HCT116 (cell line): ENCODE results near the gene CEBPA. TPM values are rescaled to one million over a fixed set of nuclear protein-coding genes. Genes with fewer than 3 reads are reported as not detected.

Experiments
- ATAC-seq: fragments of 200-7000 bp; cut with Tn5 transposase; 2 replicates; pipeline ENCODE4 v1.9.1; 2020; ENCODE audit warnings: mild to moderate bottlenecking, moderate library complexity
- BruUV-seq: library from RNA; stranded (reverse); fragments of 400-500 nt; replicated peaks from 2 replicates; lab custom pipeline; 2021; lab: Mats Ljungman, UMichigan
- CTCF ChIA-PET: fragments of 300-600 bp; sonication (Branson Sonifier 250); formaldehyde crosslinking; loops from one replicate; lab custom pipeline; 2021; ENCODE audit warnings: antibody characterized with exemption; lab: Charles Lee
- POLR2A ChIA-PET: fragments of 300-600, 350-600 bp; sonication (Branson Sonifier 250); formaldehyde crosslinking; loops from one replicate; lab custom pipeline; 2021; ENCODE audit warnings: antibody characterized with exemption; lab: Charles Lee
- RAD21 ChIA-PET, 2 experiments: fragments of 300-600 bp; sonication (Branson Sonifier 250); formaldehyde crosslinking; loops; one replicate each; lab custom pipeline; 2023; ENCODE audit warnings: low total read pairs in 2 of 2; ENCODE audit not compliant: uncharacterized antibody in 2 of 2, unreplicated experiment in 2 of 2, low non-redundant PET in 1 of 2; lab: Charles Lee
- DNase-seq: peaks from one replicate; pipeline ENCODE4 v3.0.0-alpha.2; 2010; ENCODE audit warnings: low read depth, low spot score
- H2AFZ ChIP-seq: fragments of 200-600 bp; shearing (Covaris generic), sonication (generic); 2 replicates; pipeline ENCODE4 v1.6.1; 2017; ENCODE audit warnings: low read depth, mixed run types, mixed read lengths, antibody characterized with exemption, low read length; ENCODE audit not compliant: poor library complexity, severe bottlenecking
- H3K27ac ChIP-seq: 2 replicates; pipeline ENCODE4 v1.5.1; 2012; ENCODE audit warnings: low read depth, low read length
- H3K27me3 ChIP-seq: fragments of 200-600 bp; sonication (generic); 2 replicates; pipeline ENCODE4 v1.6.1; 2016; ENCODE audit warnings: mixed run types, low read length, mixed read lengths; ENCODE audit not compliant: insufficient read depth
- H3K36me3 ChIP-seq, 2 experiments: fragments of 200-500 bp in 1 of 2; fragments of 200-600 bp in 1 of 2; sonication (Bioruptor generic) in 1 of 2; sonication (generic) in 1 of 2; 2 replicates each; pipeline versions ENCODE4 v1.5.1 to v1.6.1; 2014 to 2016; ENCODE audit warnings: low read length in 2 of 2, inconsistent platforms in 1 of 2, mixed read lengths in 1 of 2, mixed run types in 1 of 2; ENCODE audit not compliant: insufficient read depth in 2 of 2, control insufficient read depth in 1 of 2
- H3K4me1 ChIP-seq, 2 experiments: fragments of 200-600 bp in 1 of 2; sonication (generic) in 1 of 2; 2 replicates each; pipeline versions ENCODE4 v1.5.1 to v1.6.1; 2012 to 2017; ENCODE audit warnings: low read length in 2 of 2, inconsistent platforms in 1 of 2, mild to moderate bottlenecking in 1 of 2, mixed read lengths in 1 of 2, mixed run types in 1 of 2, moderate library complexity in 1 of 2; ENCODE audit not compliant: insufficient read depth in 2 of 2, control insufficient read depth in 1 of 2
- H3K4me2 ChIP-seq: fragments of 200-600 bp; sonication (generic); 2 replicates; pipeline ENCODE4 v1.6.1; 2017; ENCODE audit warnings: mixed run types, low read length, mixed read lengths
- H3K4me3 ChIP-seq, 2 experiments: fragments of 200-600 bp in 1 of 2; sonication (generic) in 1 of 2; replicated peaks in 1 of 2; 2 replicates each; pipeline ENCODE4 v1.5.1; 2011 to 2016; ENCODE audit warnings: low read length in 2 of 2, control low read depth in 1 of 2, low read depth in 1 of 2, mild to moderate bottlenecking in 1 of 2, mixed read lengths in 1 of 2, mixed run types in 1 of 2
- H3K79me2 ChIP-seq: fragments of 200-600 bp; sonication (generic); 2 replicates; pipeline ENCODE4 v1.6.1; 2017; ENCODE audit warnings: mild to moderate bottlenecking, mixed run types, low read length, moderate library complexity, mixed read lengths; ENCODE audit not compliant: insufficient read depth
- H3K9ac ChIP-seq: fragments of 200-600 bp; sonication (generic); 2 replicates; pipeline ENCODE4 v1.6.1; 2016; ENCODE audit warnings: low read length, mixed read lengths
- H3K9me2 ChIP-seq: fragments of 200-600 bp; sonication (generic), shearing (Covaris generic); 2 replicates; pipeline ENCODE4 v1.6.1; 2017; ENCODE audit warnings: mixed run types, mild to moderate bottlenecking, moderate library complexity; ENCODE audit not compliant: insufficient read depth
- H3K9me3 ChIP-seq, 2 experiments: fragments of 200-500 bp in 1 of 2; fragments of 200-600 bp in 1 of 2; sonication (Bioruptor generic) in 1 of 2; sonication (generic) in 1 of 2; 2 replicates each; pipeline ENCODE4 v1.6.1; 2014 to 2017; ENCODE audit warnings: low read length in 2 of 2, mixed read lengths in 2 of 2, inconsistent platforms in 1 of 2, low read depth in 1 of 2, mild to moderate bottlenecking in 1 of 2, mixed run types in 1 of 2, moderate library complexity in 1 of 2; ENCODE audit not compliant: control insufficient read depth in 1 of 2, insufficient read depth in 1 of 2
- H4K20me1 ChIP-seq: fragments of 200-600 bp; sonication (generic), shearing (Covaris generic); 2 replicates; pipeline ENCODE4 v1.6.1; 2017; ENCODE audit warnings: mixed run types, mild to moderate bottlenecking, moderate library complexity; ENCODE audit not compliant: insufficient read depth
- ATF3 ChIP-seq: IDR thresholded peaks from 2 replicates; pipeline ENCODE4 v1.6.1; 2012
- CTCF ChIP-seq, 3 experiments: fragments of 200-600 bp in 1 of 3; sonication (generic) in 1 of 3; IDR thresholded peaks in 2 of 3; conservative IDR thresholded peaks in 1 of 3; 2 replicates each; pipeline ENCODE4 v1.5.1; 2012 to 2017; ENCODE audit warnings: low read depth in 2 of 3, low read length in 2 of 3, antibody characterized with exemption in 1 of 3, borderline replicate concordance in 1 of 3, control low read depth in 1 of 3, mild to moderate bottlenecking in 1 of 3, mixed read lengths in 1 of 3, mixed run types in 1 of 3, moderate library complexity in 1 of 3; ENCODE audit not compliant: insufficient read depth in 1 of 3
- ELF1 ChIP-seq: IDR thresholded peaks from 2 replicates; pipeline ENCODE4 v1.6.1; 2012; ENCODE audit warnings: low read depth, borderline replicate concordance
- EZH2 ChIP-seq: fragments of 200-600 bp; sonication (generic); IDR thresholded peaks from 2 replicates; pipeline ENCODE4 v1.6.1; 2017; ENCODE audit warnings: antibody characterized with exemption, mixed run types
- REST ChIP-seq: IDR thresholded peaks from 2 replicates; pipeline ENCODE4 v1.6.1; 2012; ENCODE audit warnings: low read depth
- SIN3A ChIP-seq: IDR thresholded peaks from 2 replicates; pipeline ENCODE4 v1.6.1; 2012; ENCODE audit warnings: low read depth
- SRF ChIP-seq: IDR thresholded peaks from 2 replicates; pipeline ENCODE4 v1.6.1; 2012; ENCODE audit warnings: low read depth
- YY1 ChIP-seq: IDR thresholded peaks from 2 replicates; pipeline ENCODE4 v1.6.1; 2011; ENCODE audit warnings: low read length, low read depth, moderate library complexity, mild to moderate bottlenecking; ENCODE audit not compliant: insufficient replicate concordance; ENCODE audit errors: extremely low read depth
- ZNF274 ChIP-seq: fragments of 200-500 bp; sonication (Bioruptor generic); IDR thresholded peaks from 2 replicates; pipeline ENCODE4 v1.6.1; 2014; ENCODE audit warnings: mild to moderate bottlenecking, low read depth, low read length, inconsistent platforms
- intact Hi-C: fragments of 100-400 bp; cut with micrococcal nuclease; formaldehyde crosslinking; loops from 2 replicates; pipeline ENCODE4 v1.10.0; 2022
- total RNA-seq: library from RNA; stranded (reverse); gene quantifications from one replicate; pipeline ENCODE4 v1.2.1, GENCODE V29; 2021; ENCODE audit not compliant: unreplicated experiment

Gene CEBPA
- total RNA-seq, 1 experiment from 2014 or later: 7.0 TPM

- no peak overlapping the region for H3K4me2 ChIP-seq
- H3K9me2 ChIP-seq: no peaks in the 10 kb centered on the region
- no peaks in the 10 kb centered on the region for H3K79me2 ChIP-seq
- no peak overlapping the region for H3K27ac ChIP-seq
- H3K9ac ChIP-seq: no peak overlapping the region
- ChIA-PET POLR2A (no interaction called here), CTCF (no interaction called here), RAD21 (interaction anchor here in 1 of 2 experiments (0.6 kb wide), 1 partner anchor 39 kb away, joined by 4 read pairs; no protein-coding TSS in a partner anchor)
- H2AFZ ChIP-seq: no peak overlapping the region
- no TSS peak for BruUV-seq
- intact Hi-C loops: no loop called here
- peaks cover 0 to 4% of the 10 kb centered on the region in 2 experiments; a peak in 1 of 4 replicates for H3K4me1 ChIP-seq
- H4K20me1 ChIP-seq: no peaks in the 10 kb centered on the region
- H3K4me3 ChIP-seq: no peak overlapping the region
- no peaks in the 10 kb centered on the region for H3K27me3 ChIP-seq
- TF ChIP-seq SRF (no peak), ELF1 (no peak), REST (no peak), ZNF274 (no peak), ATF3 (no peak), CTCF (IDR thresholded peaks at IDR 0.05 in 2 of 3, conservative IDR thresholded peaks at IDR 0.05 in 1 of 3; ENCODE audit: borderline replicate concordance in 1 of 3, insufficient read depth in 1 of 3, low read depth in 2 of 3, low read length in 2 of 3) (no peak), SIN3A (no peak), EZH2 (no peak), YY1 (no peak)
- ATAC-seq: no peak
- no peaks in the 10 kb centered on the region for H3K9me3 ChIP-seq
- H3K36me3 ChIP-seq: no peaks in the 10 kb centered on the region
- no peak for DNase-seq
Observed at GRCh38 chr19:33280351-33280921, 21.9 kb downstream of the CEBPA start.
